SK-N-MC (cell line): ENCODE results near the gene NDUFA13.

ENCODE experiments used
- EZH2 ChIP-seq: fragments of 200-600 bp; sonication (generic); IDR thresholded peaks from one replicate; pipeline ENCODE4 v1.6.1; 2017; ENCODE audit warnings: antibody characterized with exemption
- FOXP2 ChIP-seq: optimal IDR thresholded peaks from 2 replicates; pipeline ENCODE3; 2011; ENCODE audit warnings: mild to moderate bottlenecking, moderate library complexity; ENCODE audit not compliant: insufficient read depth; ENCODE audit errors: extremely low read length, control extremely low read depth
- POLR2AphosphoS5 ChIP-seq: IDR thresholded peaks from 2 replicates; pipeline ENCODE4 v1.6.1; 2012; ENCODE audit warnings: mild to moderate bottlenecking, low read depth, low read length, borderline replicate concordance

- TF ChIP-seq POLR2AphosphoS5 = no peak
- TF ChIP-seq EZH2 = no peak
- no peak for TF ChIP-seq FOXP2
These were observed 10.2 kb upstream of the NDUFA13 start for GRCh38 chr19:19505669-19506326.
